Measurements from ENCODE around the gene DIO3. TPM values are rescaled to one million over a fixed set of nuclear protein-coding genes. Genes with fewer than 3 reads are reported as not detected.

The DIO3 gene
- total and polyA plus RNA-seq, 2 of the 4 experiments (the other 2 are of a cell fraction): not detected

- ChIA-PET CTCF (no interaction called here), POLR2A (ENCODE audit: unreplicated experiment) (no interaction called here)
- Histone ChIP-seq H4K20me1 (ENCODE audit: insufficient read depth, low read length) (no peaks in the 10 kb centered on the region), H2AFZ (replicated peaks; ENCODE audit: low read length, poor library complexity) (no peak overlapping the region), H3K4ac (ENCODE audit: low read depth, low read length) (no peak overlapping the region), H2BK5ac (ENCODE audit: low read depth, low read length, poor library complexity, severe bottlenecking) (no peak overlapping the region), H3K9me1 (ENCODE audit: insufficient read depth, low read length) (no peaks in the 10 kb centered on the region), H2AK9ac (replicated peaks; ENCODE audit: low read depth, low read length, poor library complexity) (no peak overlapping the region), H3K27ac (ENCODE audit: insufficient read depth, low read length) (no peak overlapping the region), H3K9ac (ENCODE audit: low read depth, low read length) (no peak overlapping the region), H3K4me3 (ENCODE audit: insufficient read depth, low read depth, low read length) (no peak overlapping the region), H4K91ac (ENCODE audit: insufficient read depth, low read depth, low read length) (no peak overlapping the region), H3K4me2 (ENCODE audit: low read depth, low read length) (no peak overlapping the region), H4K5ac (ENCODE audit: low read depth, low read length) (no peak overlapping the region), H2BK20ac (ENCODE audit: low read depth, low read length) (no peak overlapping the region), H3K14ac (replicated peaks; ENCODE audit: low read depth, low read length) (no peak overlapping the region), H3K4me1 (ENCODE audit: control insufficient read depth, insufficient read depth, low read length) (no peaks in the 10 kb centered on the region), H3K9me3 (ENCODE audit: control insufficient read depth, insufficient read depth, low read length) (peaks cover 3% of the 10 kb centered on the region; the same call in 1 of the 2 replicates), H4K8ac (ENCODE audit: low read depth in 2 of 2, low read length in 2 of 2) (no peak overlapping the region), H2AK5ac (ENCODE audit: low read depth, low read length) (no peak overlapping the region), H3K23ac (ENCODE audit: low read depth, low read length) (no peak overlapping the region), H3K56ac (ENCODE audit: extremely low read depth, insufficient read depth, low read length) (no peak overlapping the region), H3K18ac (ENCODE audit: low read depth, low read length) (no peak overlapping the region), H3K79me1 (ENCODE audit: low read depth in 1 of 2, low read length in 2 of 2) (no peaks in the 10 kb centered on the region), H2BK120ac (ENCODE audit: low read depth, low read length) (no peak overlapping the region), H3K27me3 (ENCODE audit: control insufficient read depth, insufficient read depth, low read length) (peaks cover 7% of the 10 kb centered on the region; the same call in 1 of the 2 replicates), H3K36me3 (ENCODE audit: control insufficient read depth, insufficient read depth, low read length) (no peaks in the 10 kb centered on the region), H2BK15ac (ENCODE audit: low read depth, low read length) (no peak overlapping the region)
- dilution Hi-C loops (cut with HindIII; ENCODE audit: low sequenced_read_pairs, unreplicated experiment): no loop called here
- in situ Hi-C loops (cut with MboI; ENCODE audit: low sequenced_read_pairs): no loop called here
- BruUV-seq (replicated peaks): no TSS peak
- intact Hi-C loops (cut with micrococcal nuclease): no loop called here
- no peak for ATAC-seq (ENCODE audit: low read depth)
- no peak for DNase-seq
- TF ChIP-seq RAD21 (IDR thresholded peaks at IDR 0.05; ENCODE audit: low read length) (no peak), MAFK (IDR thresholded peaks at IDR 0.05; ENCODE audit: low read depth, low read length) (no peak), MXI1 (IDR thresholded peaks at IDR 0.05; ENCODE audit: borderline replicate concordance, low read depth, low read length) (no peak), BHLHE40 (IDR thresholded peaks at IDR 0.05; ENCODE audit: low read depth, low read length) (no peak), CEBPB (IDR thresholded peaks at IDR 0.05; ENCODE audit: low read depth, low read length) (no peak), POLR2A (IDR thresholded peaks at IDR 0.05; ENCODE audit: low read depth, low read length) (no peak), CHD1 (IDR thresholded peaks at IDR 0.05; ENCODE audit: low read depth, low read length) (no peak), ELK1 (IDR thresholded peaks at IDR 0.05; ENCODE audit: borderline replicate concordance, low read depth, low read length) (no peak), MAZ (IDR thresholded peaks at IDR 0.05; ENCODE audit: borderline replicate concordance, low read depth, low read length) (no peak), FOS (IDR thresholded peaks at IDR 0.05; ENCODE audit: low read depth, low read length) (no peak), USF2 (IDR thresholded peaks at IDR 0.05; ENCODE audit: low read depth, low read length) (no peak), NFE2L2 (IDR thresholded peaks at IDR 0.05; ENCODE audit: low read depth, low read length) (no peak), SMC3 (IDR thresholded peaks at IDR 0.05; ENCODE audit: low read depth, low read length) (no peak), RFX5 (IDR thresholded peaks at IDR 0.05; ENCODE audit: low read depth, low read length) (no peak), RCOR1 (IDR thresholded peaks at IDR 0.05; ENCODE audit: insufficient replicate concordance, low read length) (no peak), CTCF (conservative IDR thresholded peaks at IDR 0.05; ENCODE audit: low read depth, low read length) (no peak)
- WGBS, 2 experiments (ENCODE audit: extremely low coverage in 2 of 2, insufficient read length in 1 of 2): 55% methylated on average over 4 of the region's 13 CpGs; no CpG with 5 or more reads in 1 of the 2 experiments
These were observed 32.2 kb upstream of the DIO3 start for GRCh38 chr14:101529079-101529478.

Data from IMR-90 (cell line).